Uterus (tissue), 2 donors: ENCODE data around the gene CHAMP1.

Experiments used
- POLR2A ChIP-seq, 2 donors: fragments of 450-650 bp; IDR thresholded peaks; one replicate each; pipeline ENCODE4 v1.6.1; 2016; ENCODE audit warnings: antibody characterized with exemption in 2 of 2, mild to moderate bottlenecking in 1 of 2, moderate library complexity in 1 of 2
- TF ChIP-seq, protein P1 (sequence below), 4 experiments: fragments of 200-600 bp in 2 of 4; fragments of 450-650 bp in 2 of 4; sonication (generic) in 2 of 4; IDR thresholded peaks; one replicate each; pipeline ENCODE4 v1.5.1; 2016 to 2019; ENCODE audit warnings: antibody characterized with exemption in 4 of 4, mild to moderate bottlenecking in 2 of 4, moderate library complexity in 1 of 4

DNA sequence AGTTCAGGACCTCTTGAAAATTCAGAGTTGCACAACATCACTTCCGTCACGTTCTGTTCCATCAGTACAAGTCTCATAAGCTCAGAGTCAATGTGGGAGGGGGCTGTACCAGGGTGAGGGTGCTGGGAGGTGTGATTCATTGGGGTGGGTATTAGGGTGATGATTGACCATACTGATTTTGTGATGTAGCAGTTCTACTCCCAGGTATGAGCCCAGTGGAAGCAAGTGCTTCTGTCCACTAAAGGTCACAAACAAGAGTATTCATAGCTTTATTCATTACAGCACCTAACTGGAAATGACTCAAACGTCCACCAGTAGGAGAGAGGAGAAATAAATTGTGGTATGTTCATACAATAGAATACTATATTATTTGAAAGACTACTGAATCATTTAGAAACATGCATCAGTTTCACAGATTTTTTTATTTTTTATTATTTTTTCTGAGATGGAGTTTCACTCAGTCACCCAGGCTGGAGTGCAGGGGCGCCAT, 45.0 kb upstream of the CHAMP1 start:
- TF ChIP-seq, protein P1, sequence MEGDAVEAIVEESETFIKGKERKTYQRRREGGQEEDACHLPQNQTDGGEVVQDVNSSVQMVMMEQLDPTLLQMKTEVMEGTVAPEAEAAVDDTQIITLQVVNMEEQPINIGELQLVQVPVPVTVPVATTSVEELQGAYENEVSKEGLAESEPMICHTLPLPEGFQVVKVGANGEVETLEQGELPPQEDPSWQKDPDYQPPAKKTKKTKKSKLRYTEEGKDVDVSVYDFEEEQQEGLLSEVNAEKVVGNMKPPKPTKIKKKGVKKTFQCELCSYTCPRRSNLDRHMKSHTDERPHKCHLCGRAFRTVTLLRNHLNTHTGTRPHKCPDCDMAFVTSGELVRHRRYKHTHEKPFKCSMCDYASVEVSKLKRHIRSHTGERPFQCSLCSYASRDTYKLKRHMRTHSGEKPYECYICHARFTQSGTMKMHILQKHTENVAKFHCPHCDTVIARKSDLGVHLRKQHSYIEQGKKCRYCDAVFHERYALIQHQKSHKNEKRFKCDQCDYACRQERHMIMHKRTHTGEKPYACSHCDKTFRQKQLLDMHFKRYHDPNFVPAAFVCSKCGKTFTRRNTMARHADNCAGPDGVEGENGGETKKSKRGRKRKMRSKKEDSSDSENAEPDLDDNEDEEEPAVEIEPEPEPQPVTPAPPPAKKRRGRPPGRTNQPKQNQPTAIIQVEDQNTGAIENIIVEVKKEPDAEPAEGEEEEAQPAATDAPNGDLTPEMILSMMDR (IDR thresholded peaks at IDR 0.05): no peak
- no peak for TF ChIP-seq POLR2A (IDR thresholded peaks at IDR 0.05)
